SU-DHL-6 (cell line): ENCODE data around the gene TRIM49C.
"Not testable (repeated sequence)": the region's sequence is repeated elsewhere in the genome, so short reads cannot be mapped to it uniquely, and the experiment has no call there.

Source experiments
- EZH2phosphoT487 ChIP-seq: fragments of 200-600 bp; sonication (generic), shearing (Covaris generic); conservative IDR thresholded peaks from 2 replicates; pipeline ENCODE4 v1.6.1; 2018; ENCODE audit warnings: mild to moderate bottlenecking, antibody characterized with exemption, low read length, moderate library complexity, mixed read lengths
- TF ChIP-seq, protein P1 (sequence below): fragments of 200-600 bp; sonication (generic); IDR thresholded peaks from one replicate; pipeline ENCODE4 v1.5.1; 2017; ENCODE audit warnings: antibody characterized with exemption, mild to moderate bottlenecking, low read length, moderate library complexity; ENCODE audit not compliant: insufficient read depth, poor library complexity, severe bottlenecking

DNA sequence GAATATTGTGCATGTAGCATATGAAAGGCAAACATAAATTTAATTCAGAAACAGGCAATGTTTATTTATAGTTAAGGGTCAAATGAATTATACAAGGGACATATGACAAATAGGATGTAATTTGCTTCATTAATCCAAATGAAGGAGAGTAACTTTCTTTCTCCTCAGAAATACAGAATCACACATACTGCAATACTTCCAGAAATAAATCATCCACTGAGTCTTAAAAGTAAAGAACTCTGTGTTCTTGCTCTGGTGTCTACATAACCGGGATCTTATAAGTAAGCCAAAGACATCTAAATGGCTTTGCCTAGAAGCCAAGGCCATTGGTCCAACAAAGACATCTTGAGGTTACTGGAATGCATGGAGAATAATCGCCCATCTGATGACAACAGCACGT lies 54.7 kb downstream of the TRIM49C start, which contains the start of gene UBTFL1:
- TF ChIP-seq, protein P1, sequence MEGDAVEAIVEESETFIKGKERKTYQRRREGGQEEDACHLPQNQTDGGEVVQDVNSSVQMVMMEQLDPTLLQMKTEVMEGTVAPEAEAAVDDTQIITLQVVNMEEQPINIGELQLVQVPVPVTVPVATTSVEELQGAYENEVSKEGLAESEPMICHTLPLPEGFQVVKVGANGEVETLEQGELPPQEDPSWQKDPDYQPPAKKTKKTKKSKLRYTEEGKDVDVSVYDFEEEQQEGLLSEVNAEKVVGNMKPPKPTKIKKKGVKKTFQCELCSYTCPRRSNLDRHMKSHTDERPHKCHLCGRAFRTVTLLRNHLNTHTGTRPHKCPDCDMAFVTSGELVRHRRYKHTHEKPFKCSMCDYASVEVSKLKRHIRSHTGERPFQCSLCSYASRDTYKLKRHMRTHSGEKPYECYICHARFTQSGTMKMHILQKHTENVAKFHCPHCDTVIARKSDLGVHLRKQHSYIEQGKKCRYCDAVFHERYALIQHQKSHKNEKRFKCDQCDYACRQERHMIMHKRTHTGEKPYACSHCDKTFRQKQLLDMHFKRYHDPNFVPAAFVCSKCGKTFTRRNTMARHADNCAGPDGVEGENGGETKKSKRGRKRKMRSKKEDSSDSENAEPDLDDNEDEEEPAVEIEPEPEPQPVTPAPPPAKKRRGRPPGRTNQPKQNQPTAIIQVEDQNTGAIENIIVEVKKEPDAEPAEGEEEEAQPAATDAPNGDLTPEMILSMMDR = not testable (repeated sequence)
- not testable (repeated sequence) for TF ChIP-seq EZH2phosphoT487
